ENCODE measurements around the gene NDUFB4. TPM values are rescaled to one million over a fixed set of nuclear protein-coding genes. Genes with fewer than 3 reads are reported as not detected.
A peak's percentile ranks its signal among the peaks of the same experiment; 100 is the strongest.

The NDUFB4 gene
- total RNA-seq, result 80.4 and 86.3 TPM in 2 replicates

DNA sequence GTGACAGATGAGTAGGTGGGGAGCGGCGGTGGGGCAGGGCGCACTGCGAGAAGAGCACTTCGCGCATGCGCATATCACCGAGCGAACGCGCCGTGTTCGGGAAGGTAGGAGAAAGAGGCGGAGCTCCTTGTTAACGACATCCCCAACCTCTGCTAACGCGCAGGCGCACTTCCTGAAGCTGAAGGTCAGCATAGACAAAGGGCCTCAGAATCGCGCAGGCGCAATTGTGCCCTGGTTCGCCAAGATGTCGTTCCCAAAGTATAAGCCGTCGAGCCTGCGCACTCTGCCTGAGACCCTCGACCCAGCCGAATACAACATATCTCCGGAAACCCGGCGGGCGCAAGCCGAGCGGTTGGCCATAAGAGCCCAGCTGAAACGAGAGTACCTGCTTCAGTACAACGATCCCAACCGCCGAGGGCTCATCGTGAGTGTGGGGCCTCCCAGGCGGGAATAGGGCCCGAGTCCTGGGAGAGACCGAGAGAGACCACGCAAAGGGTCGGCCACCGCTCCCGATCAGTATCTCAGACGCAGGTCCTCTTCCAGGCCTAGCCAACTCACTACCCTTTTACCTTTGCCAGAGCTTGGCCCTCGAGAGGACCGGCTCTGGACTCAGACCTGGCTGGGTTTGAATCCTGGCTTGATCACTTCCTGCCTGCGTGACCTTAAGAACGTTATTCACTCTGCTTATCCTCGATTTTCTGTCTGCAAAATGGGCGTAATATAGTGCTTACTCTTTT, at the start of gene NDUFB4:
Gene NDUFB4 (plus strand): TSS at position 221 of the 737 bp plus-strand sequence. CDS start 24 bp downstream, at position 245.
- H3K27me3 Mint-ChIP-seq, result peaks cover 2% of the 10 kb centered on the region
- H3K9me3 Mint-ChIP-seq, result no peaks in the 10 kb centered on the region
- peak within 1 kb of the TSS; percentile 96 for H3K4me3 Mint-ChIP-seq
- H3K27ac Mint-ChIP-seq, result peak within 1 kb of the TSS; percentile 94
- DNase-seq, result peak; percentile 82
- H3K36me3 Mint-ChIP-seq (ENCODE audit: low read depth), result peaks cover 17% of the 10 kb centered on the region
- ATAC-seq (ENCODE audit: low read depth), result peak; percentile 96
- TF ChIP-seq, protein P1, sequence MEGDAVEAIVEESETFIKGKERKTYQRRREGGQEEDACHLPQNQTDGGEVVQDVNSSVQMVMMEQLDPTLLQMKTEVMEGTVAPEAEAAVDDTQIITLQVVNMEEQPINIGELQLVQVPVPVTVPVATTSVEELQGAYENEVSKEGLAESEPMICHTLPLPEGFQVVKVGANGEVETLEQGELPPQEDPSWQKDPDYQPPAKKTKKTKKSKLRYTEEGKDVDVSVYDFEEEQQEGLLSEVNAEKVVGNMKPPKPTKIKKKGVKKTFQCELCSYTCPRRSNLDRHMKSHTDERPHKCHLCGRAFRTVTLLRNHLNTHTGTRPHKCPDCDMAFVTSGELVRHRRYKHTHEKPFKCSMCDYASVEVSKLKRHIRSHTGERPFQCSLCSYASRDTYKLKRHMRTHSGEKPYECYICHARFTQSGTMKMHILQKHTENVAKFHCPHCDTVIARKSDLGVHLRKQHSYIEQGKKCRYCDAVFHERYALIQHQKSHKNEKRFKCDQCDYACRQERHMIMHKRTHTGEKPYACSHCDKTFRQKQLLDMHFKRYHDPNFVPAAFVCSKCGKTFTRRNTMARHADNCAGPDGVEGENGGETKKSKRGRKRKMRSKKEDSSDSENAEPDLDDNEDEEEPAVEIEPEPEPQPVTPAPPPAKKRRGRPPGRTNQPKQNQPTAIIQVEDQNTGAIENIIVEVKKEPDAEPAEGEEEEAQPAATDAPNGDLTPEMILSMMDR (IDR thresholded peaks at IDR 0.05), result no peak
- CTCF ChIA-PET, result interaction anchor here (1.0 to 1.8 kb wide), 3 partner anchors 29 to 37 kb away, joined by 3 to 9 read pairs (median 5); no protein-coding TSS in a partner anchor
- peaks cover 11% of the 10 kb centered on the region for H3K4me1 Mint-ChIP-seq
- intact Hi-C loops (cut with micrococcal nuclease), result loop anchor here (1.0 to 5.0 kb wide), 7 partner anchors 38 to 1354 kb away; partner anchors contain the start of genes B4GALT4, GSK3B, GTF2E1 and LRRC58
- POLR2A ChIA-PET, result interaction anchor here (0.6 to 3.0 kb wide), 12 partner anchors 10 to 1788 kb away, joined by 3 to 21 read pairs (median 4); partner anchors contain the start of genes FAM162A, GSK3B, GTF2E1 and LRRC58

DNA sequence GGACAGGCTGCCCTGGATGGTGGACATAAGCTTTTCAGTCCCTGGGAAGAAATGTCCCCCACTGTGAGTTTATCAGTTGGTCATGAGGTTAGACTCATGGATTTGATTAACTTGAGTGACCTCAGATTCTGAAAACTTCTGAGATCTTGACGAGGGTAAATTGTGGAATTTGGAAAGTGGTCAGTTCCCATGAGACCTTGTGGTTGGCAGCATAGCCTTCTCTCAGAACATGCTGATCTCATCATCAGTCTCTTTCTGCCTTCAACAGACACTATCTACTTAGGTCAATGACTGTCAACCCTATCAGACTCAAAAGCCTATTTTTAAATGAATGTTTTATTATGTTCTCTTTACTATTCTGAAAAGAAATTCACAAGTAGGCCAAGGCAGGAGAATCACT, 45.6 kb upstream of the NDUFB4 start:
- ATAC-seq (ENCODE audit: low read depth), result no peak
- CTCF ChIA-PET, result interaction anchor here (1.3 kb wide), 1 partner anchor 10 kb away, joined by 5 read pairs; no protein-coding TSS in a partner anchor

DNA sequence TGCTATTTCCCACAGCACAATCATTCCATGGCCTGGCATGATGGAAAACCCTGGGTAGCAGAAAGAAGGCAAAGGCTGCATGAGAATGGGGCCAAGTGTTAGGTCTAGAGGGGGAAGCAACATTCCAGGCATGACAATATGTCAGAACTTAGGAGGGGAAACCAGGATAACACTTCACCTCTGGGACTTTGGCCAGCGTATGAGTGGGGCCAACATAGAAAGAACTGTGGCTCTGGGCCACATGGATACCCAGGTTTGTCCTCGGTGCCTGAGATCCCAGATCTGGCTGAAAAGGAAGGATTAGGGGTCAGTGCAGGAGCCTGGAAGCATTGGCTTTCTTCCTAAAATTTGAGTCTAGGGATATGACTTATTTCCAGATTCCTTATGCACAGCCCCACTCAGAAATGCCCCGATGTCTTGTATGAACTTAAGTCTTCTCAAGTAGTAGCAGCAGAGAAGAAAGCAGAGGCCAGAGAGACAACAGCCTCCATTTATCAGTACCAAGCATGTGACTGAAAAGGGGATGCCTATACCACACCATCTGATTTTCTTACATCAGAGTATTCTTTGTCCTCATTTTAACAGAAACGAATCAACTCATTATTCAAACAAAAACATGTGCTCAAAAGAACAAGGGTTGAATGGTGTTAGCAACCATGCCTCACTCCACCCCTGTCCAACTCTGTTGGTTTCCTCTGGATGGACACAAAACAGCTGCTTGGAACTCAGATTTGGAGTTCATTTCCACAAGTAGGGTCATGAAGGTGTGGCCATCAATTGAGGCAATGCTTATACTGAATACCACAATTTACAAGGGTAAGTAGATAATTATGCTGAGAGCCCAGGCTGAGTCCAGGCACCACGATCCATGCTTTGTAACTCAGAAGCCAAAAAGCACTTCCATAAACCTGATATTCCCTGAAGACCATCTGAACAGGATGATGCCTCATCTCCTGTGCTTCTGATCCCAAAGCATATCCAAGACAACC, 43.7 kb upstream of the NDUFB4 start:
- DNase-seq (no peak), ATAC-seq (ENCODE audit: low read depth) (no peak)
- H3K9me3 Mint-ChIP-seq, result no peaks in the 10 kb centered on the region
- TF ChIP-seq, protein P1 (IDR thresholded peaks at IDR 0.05), result no peak
- no peak overlapping the region for H3K27ac Mint-ChIP-seq
- intact Hi-C loops (cut with micrococcal nuclease), result no loop called here
- no peak overlapping the region for H3K4me3 Mint-ChIP-seq
- ChIA-PET CTCF (interaction anchor here (1.1 kb wide), 1 partner anchor 9 kb away, joined by 3 read pairs; no protein-coding TSS in a partner anchor), POLR2A (no interaction called here)
- H3K36me3 Mint-ChIP-seq (ENCODE audit: low read depth), result no peaks in the 10 kb centered on the region
- H3K27me3 Mint-ChIP-seq, result peaks cover 1% of the 10 kb centered on the region
- no peaks in the 10 kb centered on the region for H3K4me1 Mint-ChIP-seq

More for the DNA sequence above, 45.6 kb upstream of the NDUFB4 start:
- H3K36me3 Mint-ChIP-seq (ENCODE audit: low read depth), result no peaks in the 10 kb centered on the region
- no peaks in the 10 kb centered on the region for H3K4me1 Mint-ChIP-seq
- POLR2A ChIA-PET, result no interaction called here
- H3K27ac Mint-ChIP-seq, result no peak overlapping the region
- TF ChIP-seq, protein P1 (IDR thresholded peaks at IDR 0.05), result no peak
- no peak overlapping the region for H3K4me3 Mint-ChIP-seq
- peaks cover 3% of the 10 kb centered on the region for H3K27me3 Mint-ChIP-seq
- intact Hi-C loops (cut with micrococcal nuclease), result no loop called here
- no peaks in the 10 kb centered on the region for H3K9me3 Mint-ChIP-seq
- no peak for DNase-seq

- DNase-seq (no peak), ATAC-seq (ENCODE audit: low read depth) (no peak)
- ChIA-PET CTCF (interaction anchor here (1.3 to 2.7 kb wide), 2 partner anchors 13 to 311 kb away, joined by 6 to 8 read pairs; no protein-coding TSS in a partner anchor), POLR2A (no interaction called here)
- H3K36me3 Mint-ChIP-seq (ENCODE audit: low read depth), result no peaks in the 10 kb centered on the region
- H3K27me3 Mint-ChIP-seq, result peaks cover 10% of the 10 kb centered on the region
- H3K27ac Mint-ChIP-seq, result no peak overlapping the region
- intact Hi-C loops (cut with micrococcal nuclease), result loop anchor here (1.0 kb wide), 1 partner anchor 41 kb away; no protein-coding TSS in a partner anchor
- TF ChIP-seq, protein P1 (IDR thresholded peaks at IDR 0.05), result no peak
- peaks cover 11% of the 10 kb centered on the region for H3K4me1 Mint-ChIP-seq
- H3K4me3 Mint-ChIP-seq, result no peak overlapping the region
- H3K9me3 Mint-ChIP-seq, result no peaks in the 10 kb centered on the region
Measured at GRCh38 chr3:120554812-120555606, 41.1 kb upstream of the NDUFB4 start.
